H9 (cell line): Measurements from ENCODE around the gene ZNF33A. TPM values are rescaled to one million over a fixed set of nuclear protein-coding genes. Genes with fewer than 3 reads are reported as not detected.

ENCODE experiments used
- DNase-seq: peaks from one replicate; pipeline ENCODE4 v3.0.0-alpha.2; 2017
- H2AFZ ChIP-seq: one replicate; pipeline ENCODE4 v1.6.1; 2013; ENCODE audit warnings: mild to moderate bottlenecking, low read length, control low read depth, moderate library complexity
- H2AK5ac ChIP-seq: 2 replicates; pipeline ENCODE4 v1.6.1; 2013; ENCODE audit warnings: low read length, control low read depth, mixed read lengths; ENCODE audit not compliant: insufficient read length
- H2BK120ac ChIP-seq: one replicate; pipeline ENCODE4 v1.6.1; 2013; ENCODE audit warnings: low read depth, mild to moderate bottlenecking, low read length, control low read depth, inconsistent platforms; ENCODE audit not compliant: poor library complexity, severe bottlenecking
- H2BK12ac ChIP-seq: 2 replicates; pipeline ENCODE4 v1.6.1; 2013; ENCODE audit warnings: low read length, control low read depth, mixed read lengths, low read depth; ENCODE audit not compliant: insufficient read length
- H2BK15ac ChIP-seq: 2 replicates; pipeline ENCODE4 v1.6.1; 2013; ENCODE audit warnings: low read depth, low read length, control low read depth
- H2BK20ac ChIP-seq: one replicate; pipeline ENCODE4 v1.6.1; 2013; ENCODE audit warnings: low read depth, mild to moderate bottlenecking, low read length, control low read depth, inconsistent platforms; ENCODE audit not compliant: poor library complexity, severe bottlenecking
- H2BK5ac ChIP-seq: 2 replicates; pipeline ENCODE4 v1.6.1; 2013; ENCODE audit warnings: low read length, control low read depth, mixed read lengths; ENCODE audit not compliant: insufficient read length
- H3K14ac ChIP-seq: 2 replicates; pipeline ENCODE4 v1.6.1; 2013; ENCODE audit warnings: low read length, control low read depth; ENCODE audit not compliant: insufficient read depth
- H3K18ac ChIP-seq: 2 replicates; pipeline ENCODE4 v1.6.1; 2013; ENCODE audit warnings: low read depth, mild to moderate bottlenecking, mixed read lengths, low read length, control low read depth; ENCODE audit not compliant: insufficient read length
- H3K23ac ChIP-seq: 2 replicates; pipeline ENCODE4 v1.6.1; 2013; ENCODE audit warnings: low read length, control low read depth, mixed read lengths, low read depth; ENCODE audit not compliant: insufficient read length
- H3K23me2 ChIP-seq: 2 replicates; pipeline ENCODE4 v1.6.1; 2013; ENCODE audit warnings: low read depth, mild to moderate bottlenecking, mixed read lengths, low read length, control low read depth; ENCODE audit not compliant: insufficient read length, poor library complexity, severe bottlenecking
- H3K27ac ChIP-seq: 2 replicates; pipeline ENCODE4 v1.5.1; 2013; ENCODE audit warnings: low read length, control low read depth, mixed read lengths, low read depth; ENCODE audit not compliant: insufficient read length
- H3K27me3 ChIP-seq: 2 replicates; pipeline ENCODE4 v1.6.1; 2013; ENCODE audit warnings: low read length, control low read depth, inconsistent platforms; ENCODE audit not compliant: insufficient read depth
- H3K4ac ChIP-seq: 2 replicates; pipeline ENCODE4 v1.6.1; 2013; ENCODE audit warnings: low read depth, mild to moderate bottlenecking, control low read depth, inconsistent platforms, low read length, moderate library complexity
- H3K4me1 ChIP-seq: 2 replicates; pipeline ENCODE4 v1.6.1; 2013; ENCODE audit warnings: low read length, control low read depth, inconsistent platforms; ENCODE audit not compliant: insufficient read depth
- H3K4me2 ChIP-seq: 2 replicates; pipeline ENCODE4 v1.6.1; 2013; ENCODE audit warnings: low read length, control low read depth, mixed read lengths; ENCODE audit not compliant: insufficient read length, insufficient read depth
- H3K56ac ChIP-seq: 2 replicates; pipeline ENCODE4 v1.6.1; 2013; ENCODE audit warnings: low read depth, mild to moderate bottlenecking, mixed read lengths, low read length, control low read depth; ENCODE audit not compliant: insufficient read length
- H3K79me1 ChIP-seq: 2 replicates; pipeline ENCODE4 v1.6.1; 2013; ENCODE audit warnings: low read depth, mild to moderate bottlenecking, moderate library complexity, low read length, control low read depth, inconsistent platforms; ENCODE audit not compliant: insufficient read depth, poor library complexity, severe bottlenecking
- H3K79me2 ChIP-seq: 2 replicates; pipeline ENCODE4 v1.6.1; 2013; ENCODE audit warnings: low read length, control low read depth, inconsistent platforms; ENCODE audit not compliant: insufficient read depth
- H3K9ac ChIP-seq: 2 replicates; pipeline ENCODE4 v1.6.1; 2013; ENCODE audit warnings: low read length, control low read depth, mixed read lengths; ENCODE audit not compliant: insufficient read length; ENCODE audit errors: extremely low read depth
- H3K9me3 ChIP-seq: one replicate; pipeline ENCODE4 v1.6.1; 2013; ENCODE audit warnings: low read depth, low read length, inconsistent platforms; ENCODE audit not compliant: control insufficient read depth
- H3T11ph ChIP-seq: one replicate; pipeline ENCODE4 v1.6.1; 2013; ENCODE audit warnings: mild to moderate bottlenecking, low read length, control low read depth, inconsistent platforms
- H4K20me1 ChIP-seq: one replicate; pipeline ENCODE4 v1.6.1; 2013; ENCODE audit not compliant: control insufficient read depth, insufficient read length, insufficient read depth
- H4K5ac ChIP-seq: 2 replicates; pipeline ENCODE4 v1.6.1; 2013; ENCODE audit warnings: low read depth, mild to moderate bottlenecking, mixed read lengths, low read length, control low read depth; ENCODE audit not compliant: insufficient read length
- H4K8ac ChIP-seq: replicated peaks from 2 replicates; pipeline ENCODE4 v1.6.1; 2013; ENCODE audit warnings: low read length, control low read depth, mixed read lengths, low read depth; ENCODE audit not compliant: insufficient read length
- H4K91ac ChIP-seq: 2 replicates; pipeline ENCODE4 v1.6.1; 2013; ENCODE audit warnings: low read depth, mild to moderate bottlenecking, moderate library complexity, mixed read lengths, low read length, control low read depth; ENCODE audit not compliant: insufficient read length
- H3K27ac Mint-ChIP-seq, 3 experiments: 2 replicates in 2 of 3; 3 replicates in 1 of 3; pipeline ENCODE4 v1.8.0; 2020 to 2021; ENCODE audit warnings: mixed read lengths in 3 of 3, mild to moderate bottlenecking in 1 of 3, moderate library complexity in 1 of 3
- H3K27me3 Mint-ChIP-seq: 2 replicates; pipeline ENCODE4 v1.8.0; 2021; ENCODE audit warnings: low read depth, mild to moderate bottlenecking, moderate library complexity, mixed read lengths
- H3K36me3 Mint-ChIP-seq, 3 experiments: 2 replicates in 2 of 3; 3 replicates in 1 of 3; pipeline ENCODE4 v1.8.0; 2020 to 2021; ENCODE audit warnings: low read depth in 3 of 3, mixed read lengths in 3 of 3; ENCODE audit not compliant: insufficient read depth in 1 of 3
- H3K4me1 Mint-ChIP-seq, 2 experiments: 2 replicates each; pipeline ENCODE4 v1.8.0; 2020; ENCODE audit warnings: mixed read lengths in 2 of 2
- H3K4me3 Mint-ChIP-seq, 2 experiments: 2 replicates in 1 of 2; 3 replicates in 1 of 2; pipeline ENCODE4 v1.8.0; 2020 to 2021; ENCODE audit warnings: mild to moderate bottlenecking in 2 of 2, mixed read lengths in 2 of 2, moderate library complexity in 1 of 2
- H3K9me3 Mint-ChIP-seq, 2 experiments: 2 replicates in 1 of 2; 3 replicates in 1 of 2; pipeline ENCODE4 v1.8.0; 2020; ENCODE audit warnings: mild to moderate bottlenecking in 2 of 2, mixed read lengths in 2 of 2, moderate library complexity in 1 of 2
- CTCF ChIP-seq: fragments of 200-600 bp; sonication (generic); conservative IDR thresholded peaks from 3 replicates; pipeline ENCODE4 v1.8.0; 2021; ENCODE audit warnings: antibody characterized with exemption, mild to moderate bottlenecking
- total RNA-seq: library from RNA; stranded (reverse); gene quantifications from 2 replicates; pipeline ENCODE4 v1.2.1, GENCODE V29; 2021

Gene ZNF33A
- total RNA-seq, 1 experiment from 2014 or later: 42.7 TPM

GRCh38 chr10:37965006-37965405 lies 45.5 kb upstream of the ZNF33A start:
- Histone ChIP-seq H3K23me2 (no peaks in the 10 kb centered on the region), H4K5ac (no peak overlapping the region), H4K8ac (no peak overlapping the region), H3K9ac (no peak overlapping the region), H3K9me3 (peaks cover 51% of the 10 kb centered on the region), H3K79me1 (no peaks in the 10 kb centered on the region), H3T11ph (no peak overlapping the region), H3K56ac (no peak overlapping the region), H3K79me2 (no peaks in the 10 kb centered on the region), H2AK5ac (no peak overlapping the region), H3K4me2 (no peak overlapping the region), H4K20me1 (no peaks in the 10 kb centered on the region), H3K4me1 (no peaks in the 10 kb centered on the region), H3K27me3 (no peaks in the 10 kb centered on the region), H2BK120ac (no peak overlapping the region), H4K91ac (no peak overlapping the region), H2BK15ac (no peak overlapping the region), H3K4ac (no peak overlapping the region), H3K23ac (no peak overlapping the region), H3K27ac (no peak overlapping the region), H3K18ac (no peak overlapping the region), H2BK5ac (no peak overlapping the region), H2BK20ac (no peak overlapping the region), H2AFZ (no peak overlapping the region), H3K14ac (no peak overlapping the region), H2BK12ac (no peak overlapping the region)
- no peak for DNase-seq
- Mint-ChIP-seq H3K9me3 (peaks cover 81 to 89% of the 10 kb centered on the region in 2 experiments), H3K27me3 (no peaks in the 10 kb centered on the region; the same call in 1 of the 2 replicates), H3K36me3 (peaks cover 15 to 51% (median 24%) of the 10 kb centered on the region in 3 experiments; a peak in 6 of 7 replicates), H3K4me3 (no peak overlapping the region), H3K4me1 (no peaks in the 10 kb centered on the region), H3K27ac (no peak overlapping the region)
- no peak for TF ChIP-seq CTCF
